GM12874 (cell line): ENCODE measurements around the gene ETV3.

Source experiments
- CTCF ChIP-seq: IDR thresholded peaks from 2 replicates; pipeline ENCODE4 v1.5.1; 2011; ENCODE audit warnings: low read depth, mild to moderate bottlenecking, control low read depth, low read length, moderate library complexity; ENCODE audit not compliant: insufficient read depth

The ETV3 gene

GRCh38 chr1:157155658-157156057 is 17.5 kb upstream of the ETV3 start:
- no peak for TF ChIP-seq CTCF

GRCh38 chr1:157154940-157155514 is 16.8 kb upstream of the ETV3 start:
- no peak for TF ChIP-seq CTCF

- TF ChIP-seq CTCF: no peak
Observed at GRCh38 chr1:157154291-157154690, 16.1 kb upstream of the ETV3 start.

GRCh38 chr1:157153746-157154145 is 15.6 kb upstream of the ETV3 start:
- TF ChIP-seq CTCF: no peak

- no peak for TF ChIP-seq CTCF
Observed at GRCh38 chr1:157152510-157152909, 14.3 kb upstream of the ETV3 start.

- no peak for TF ChIP-seq CTCF
Observed at GRCh38 chr1:157151506-157151905, 13.3 kb upstream of the ETV3 start.

- no peak for TF ChIP-seq CTCF
Observed at GRCh38 chr1:157151073-157151472, 12.9 kb upstream of the ETV3 start.
